Caki2 (cell line): ENCODE results near the gene ANKS3. TPM values are rescaled to one million over a fixed set of nuclear protein-coding genes. Genes with fewer than 3 reads are reported as not detected.

Source experiments
- DNase-seq: peaks from one replicate; pipeline ENCODE4 v3.0.0-alpha.2; 2015; ENCODE audit warnings: low read depth
- in situ Hi-C: cut with HindIII; loops from 2 replicates; pipeline ENCODE4 v1.10.0; 2016; ENCODE audit warnings: low sequenced_read_pairs, low pct_unique_long_range_greater_than_20kb, mixed read lengths
- total RNA-seq: library from RNA; depleted of rRNA; stranded (reverse); fragments of >200 nt; shearing (Covaris generic); gene quantifications from 2 replicates; pipeline ENCODE4 v1.2.3, GENCODE V29; 2014; ENCODE audit warnings: low replicate concordance; rRNA removed

The ANKS3 gene, protein sequence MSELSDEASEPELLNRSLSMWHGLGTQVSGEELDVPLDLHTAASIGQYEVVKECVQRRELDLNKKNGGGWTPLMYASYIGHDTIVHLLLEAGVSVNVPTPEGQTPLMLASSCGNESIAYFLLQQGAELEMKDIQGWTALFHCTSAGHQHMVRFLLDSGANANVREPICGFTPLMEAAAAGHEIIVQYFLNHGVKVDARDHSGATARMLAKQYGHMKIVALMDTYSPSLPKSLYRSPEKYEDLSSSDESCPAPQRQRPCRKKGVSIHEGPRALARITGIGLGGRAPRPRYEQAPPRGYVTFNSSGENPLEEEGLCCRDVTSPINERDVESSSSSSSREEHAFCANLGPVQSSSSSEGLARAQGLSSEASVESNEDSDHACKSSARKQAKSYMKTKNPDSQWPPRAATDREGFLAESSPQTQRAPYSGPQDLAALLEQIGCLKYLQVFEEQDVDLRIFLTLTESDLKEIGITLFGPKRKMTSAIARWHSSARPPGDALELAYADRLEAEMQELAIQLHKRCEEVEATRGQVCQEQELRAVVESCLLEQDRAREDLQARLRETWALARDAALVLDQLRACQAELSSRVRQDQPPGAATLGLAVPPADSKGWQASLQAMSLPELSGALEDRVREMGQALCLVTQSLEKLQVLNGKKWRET
- total RNA-seq: 62.5 and 94.9 TPM in 2 replicates

DNA sequence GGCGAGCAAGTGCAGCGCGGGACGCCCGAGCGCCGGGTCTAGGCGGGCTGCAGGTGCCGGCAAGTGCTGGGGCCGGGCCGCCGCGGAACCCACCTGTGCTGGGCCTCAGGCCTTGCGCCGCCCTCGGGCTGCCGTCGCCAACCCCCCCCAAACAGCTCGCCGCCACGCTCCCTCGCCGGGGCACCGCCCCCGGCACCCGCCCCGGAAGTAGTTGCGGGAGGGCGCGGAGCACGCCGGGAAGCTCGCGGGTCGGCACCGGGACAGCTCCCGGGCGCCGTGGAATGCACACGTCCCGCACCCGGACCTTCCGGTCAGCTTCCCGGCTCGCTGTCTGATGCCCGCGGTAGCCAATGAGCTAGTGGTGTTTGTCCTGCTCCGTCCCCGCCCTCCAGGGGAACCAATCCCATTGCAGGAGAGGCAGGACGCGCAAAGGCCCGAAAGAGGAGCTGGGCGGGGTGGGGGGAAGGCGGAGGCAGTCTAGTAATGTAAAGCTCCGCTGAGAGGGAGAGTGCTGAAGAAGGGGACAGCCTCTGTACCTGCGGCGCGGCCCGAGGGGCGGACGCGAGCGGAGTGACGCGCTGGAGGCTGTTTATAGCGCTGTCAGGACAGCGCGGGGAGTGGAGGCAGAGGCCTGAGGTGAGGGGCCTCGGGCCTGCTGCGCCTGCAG is at the start of gene ANKS3, which contains the start of gene DNAAF8:
TSS of gene ANKS3 (minus strand) at position 209 of the 667 bp plus-strand sequence. CDS start 4,122 bp downstream, outside the sequence.
TSS of gene DNAAF8 (plus strand) at position 475 of the 667 bp plus-strand sequence. CDS start 1,978 bp downstream, outside the sequence.
- peak; percentile 99 for DNase-seq
- in situ Hi-C loops: no loop called here

DNA sequence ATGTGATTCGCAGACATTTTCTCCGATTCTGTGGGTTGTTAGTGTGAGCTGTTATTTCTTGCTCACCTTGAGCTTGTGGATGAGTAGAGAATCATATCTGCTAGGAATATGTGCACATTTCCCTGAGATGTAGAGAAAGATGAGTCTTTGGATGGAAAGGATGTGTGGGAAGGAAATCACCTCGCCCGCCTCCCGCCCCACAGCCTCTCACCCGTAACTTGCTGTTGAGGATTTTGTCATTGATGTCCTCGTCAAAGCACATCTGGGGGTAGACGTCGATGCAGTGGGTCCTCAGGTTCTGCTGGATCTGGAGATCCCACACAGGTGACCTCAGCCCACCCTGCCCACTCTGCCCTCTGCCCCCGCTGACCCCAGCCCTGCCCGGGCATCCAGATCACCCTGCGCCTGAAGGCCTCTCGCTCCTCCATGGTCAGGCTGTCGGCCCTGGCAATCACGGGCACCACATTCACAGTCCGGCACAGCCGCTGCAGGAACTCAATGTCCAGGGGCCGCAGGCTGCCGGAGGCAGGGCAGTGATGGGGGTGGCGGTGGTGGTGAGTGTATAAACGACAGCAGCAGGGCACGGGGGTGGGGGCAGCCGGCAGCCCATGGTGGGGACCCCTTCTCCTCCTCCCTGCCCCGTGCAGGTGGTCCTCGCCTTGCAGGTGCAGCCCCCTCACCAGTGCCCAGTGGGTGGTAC is 49.3 kb upstream of the ANKS3 start:
- no peak for DNase-seq
- in situ Hi-C loops: no loop called here

DNA sequence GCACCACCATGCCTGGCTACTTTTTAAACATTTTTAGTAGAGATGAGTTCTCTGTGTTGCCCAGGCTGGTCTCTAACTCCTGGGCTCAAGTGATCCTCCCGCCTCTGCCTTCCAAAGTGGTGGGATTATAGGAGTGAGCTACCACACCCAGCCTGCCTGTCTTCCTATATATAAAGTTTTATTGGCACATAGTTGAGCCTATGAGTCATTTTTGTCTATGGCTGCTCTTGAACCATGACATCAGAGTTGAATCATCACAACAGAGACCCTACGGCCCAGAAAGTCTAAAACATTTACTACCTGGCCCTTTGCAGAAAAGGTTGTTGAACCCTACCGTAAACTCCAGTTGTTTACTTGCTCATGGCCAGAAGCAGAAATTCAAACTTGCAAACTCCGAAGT is 46.2 kb upstream of the ANKS3 start:
- DNase-seq: no peak
- in situ Hi-C loops: no loop called here

DNA sequence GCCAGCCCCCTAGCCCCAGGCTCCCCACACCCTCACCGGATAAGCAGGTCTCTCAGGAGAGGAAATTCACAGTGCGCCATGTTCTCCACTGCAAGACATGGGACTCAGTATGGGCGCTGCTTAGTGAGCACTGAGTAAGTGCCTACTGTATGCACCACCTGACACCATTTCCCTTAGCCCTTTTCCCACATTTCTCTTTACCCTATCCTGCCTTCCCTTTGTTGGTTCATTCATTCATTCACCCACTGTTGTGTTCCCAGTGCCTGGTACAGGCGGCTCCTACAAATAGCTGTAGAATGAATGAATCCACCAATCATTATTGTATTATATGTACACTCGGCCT is 44.0 kb upstream of the ANKS3 start:
- in situ Hi-C loops: no loop called here
- DNase-seq: no peak

DNA sequence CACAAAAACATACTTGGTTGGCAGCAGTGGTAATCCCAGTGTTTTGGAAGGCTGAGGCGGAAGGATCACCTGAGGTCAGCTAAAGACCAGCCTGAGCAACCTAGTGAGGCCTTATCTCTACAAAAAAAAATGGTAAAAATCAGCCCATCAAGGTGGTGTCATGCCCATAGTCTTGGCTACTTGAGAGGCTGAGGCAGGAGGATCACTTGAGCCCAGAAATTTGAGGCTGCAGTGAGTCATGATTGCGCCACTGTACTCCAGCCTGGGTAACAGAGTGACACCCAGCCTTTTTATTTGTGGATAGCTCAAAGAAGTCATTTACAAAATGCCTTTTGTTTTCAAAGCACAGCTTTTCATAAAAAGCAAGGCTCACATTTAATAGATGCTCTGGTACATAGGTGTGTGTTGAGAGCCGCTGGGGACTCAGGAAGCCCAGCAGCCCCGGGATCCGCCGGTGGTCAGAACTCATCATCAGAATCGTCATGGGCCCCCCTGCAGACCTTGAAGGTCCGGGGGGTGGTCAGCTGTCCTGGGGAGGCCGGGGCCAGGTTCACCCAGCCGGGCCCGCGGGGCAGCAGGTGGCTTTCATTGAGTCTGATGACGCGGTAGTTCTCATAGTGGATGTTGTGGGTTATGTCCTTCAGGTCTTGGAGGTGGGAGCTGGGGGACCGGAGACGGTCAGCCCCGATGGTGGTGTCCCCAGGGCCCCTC is 43.4 kb upstream of the ANKS3 start:
- DNase-seq: no peak
- in situ Hi-C loops: no loop called here

DNA sequence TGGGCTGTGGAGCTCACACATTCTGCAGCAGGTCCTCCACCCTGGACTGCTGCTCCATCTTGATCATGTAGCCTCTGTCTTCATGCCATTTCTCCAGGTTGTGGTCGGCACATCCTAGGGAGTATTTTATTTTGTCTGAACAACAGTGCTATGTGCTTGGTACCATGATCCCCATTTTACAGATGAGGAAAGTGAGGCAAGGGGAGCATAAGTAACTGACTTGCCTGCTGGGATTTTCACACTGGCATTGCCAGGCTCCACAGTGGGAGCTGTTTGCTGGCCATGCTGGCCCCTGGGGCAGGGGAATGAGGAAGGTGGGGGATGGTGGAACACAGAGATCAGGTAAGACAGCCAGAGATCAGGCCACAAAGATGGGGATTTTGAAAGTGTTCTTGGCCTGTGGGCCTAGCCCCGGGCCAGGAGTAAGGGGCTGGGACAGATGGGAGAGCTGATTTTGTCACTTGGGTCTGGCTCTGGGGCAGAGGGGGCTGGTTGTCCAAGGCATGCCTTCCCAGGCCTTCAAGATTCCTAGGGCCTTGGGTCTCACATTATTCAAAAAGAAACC is 42.2 kb upstream of the ANKS3 start:
- no peak for DNase-seq
- in situ Hi-C loops: no loop called here

DNA sequence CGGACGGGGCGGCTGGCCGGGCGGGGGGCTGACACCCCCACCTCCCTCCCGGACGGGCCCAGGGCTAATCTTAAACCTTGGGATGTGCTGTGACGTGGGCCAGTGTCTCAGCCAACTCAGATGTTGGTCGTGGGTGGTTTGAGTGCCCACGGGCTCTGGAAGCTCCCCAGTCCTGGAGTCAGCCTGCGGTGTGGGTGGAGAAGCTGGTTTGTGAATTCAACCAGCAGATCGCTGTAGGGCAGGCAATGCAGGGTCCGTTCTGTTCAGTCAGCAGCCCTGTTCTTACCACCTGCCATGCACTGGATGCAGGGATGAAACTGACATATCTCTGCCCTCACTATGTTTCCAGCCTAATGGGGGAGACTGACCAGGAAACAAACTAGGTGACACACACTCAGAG is 40.9 kb upstream of the ANKS3 start:
- in situ Hi-C loops: no loop called here
- DNase-seq: no peak

DNA sequence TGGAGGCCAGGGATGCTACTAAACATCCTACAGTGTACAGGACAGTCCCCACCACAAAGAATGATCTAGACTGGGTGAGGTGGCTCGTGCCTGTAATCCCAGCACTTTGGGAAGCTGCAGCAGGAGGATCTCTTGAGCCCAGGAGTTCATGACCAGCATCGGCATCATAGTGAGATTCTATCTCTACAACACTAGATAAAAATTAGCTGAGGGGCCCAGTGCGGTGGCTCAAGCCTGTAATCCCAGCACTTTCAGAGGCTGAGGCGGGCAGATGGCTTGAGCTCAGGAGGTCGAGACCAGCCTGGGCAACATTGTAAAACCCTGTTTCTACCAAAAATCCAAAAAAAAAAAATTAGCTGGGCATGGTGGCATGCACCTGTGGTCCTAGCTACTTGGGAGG is 38.3 kb upstream of the ANKS3 start:
- DNase-seq: no peak
- in situ Hi-C loops: no loop called here

DNA sequence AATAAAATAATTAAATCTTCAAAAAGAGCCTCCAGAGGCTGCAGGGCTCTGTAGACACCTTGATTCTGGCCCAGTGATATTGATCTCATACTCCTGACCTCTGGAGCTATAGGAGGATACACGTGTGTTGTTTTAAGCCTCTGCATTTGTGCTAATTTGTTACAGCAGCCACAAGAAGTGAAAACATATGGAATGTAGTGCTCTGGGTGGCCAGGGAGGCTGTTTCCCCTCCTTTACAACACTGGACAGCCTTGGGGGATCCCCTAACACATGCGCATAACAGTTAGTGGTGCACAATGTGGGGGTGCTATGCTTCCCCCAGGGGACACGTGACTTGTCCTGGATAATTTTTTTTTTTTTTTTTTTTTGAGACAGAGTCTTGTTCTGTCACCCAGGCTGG is 37.6 kb upstream of the ANKS3 start:
- no peak for DNase-seq
- in situ Hi-C loops: no loop called here

DNA sequence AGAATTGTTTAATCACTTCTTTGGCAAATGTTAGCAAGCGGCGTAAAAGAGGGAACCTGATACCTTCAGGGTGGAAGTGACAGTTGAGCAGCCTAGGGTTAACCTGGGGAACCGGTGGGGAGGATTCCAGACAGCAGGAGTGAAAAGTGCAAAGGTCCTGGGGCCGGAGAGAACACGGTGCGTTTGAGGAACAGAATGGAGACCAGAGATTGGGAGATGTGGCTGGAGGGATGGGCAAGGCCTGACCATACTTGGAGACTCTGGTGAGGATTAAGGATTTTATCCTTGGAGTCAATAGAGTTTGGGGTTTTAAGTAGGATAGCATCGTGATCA is 35.2 kb upstream of the ANKS3 start:
- in situ Hi-C loops: no loop called here

DNA sequence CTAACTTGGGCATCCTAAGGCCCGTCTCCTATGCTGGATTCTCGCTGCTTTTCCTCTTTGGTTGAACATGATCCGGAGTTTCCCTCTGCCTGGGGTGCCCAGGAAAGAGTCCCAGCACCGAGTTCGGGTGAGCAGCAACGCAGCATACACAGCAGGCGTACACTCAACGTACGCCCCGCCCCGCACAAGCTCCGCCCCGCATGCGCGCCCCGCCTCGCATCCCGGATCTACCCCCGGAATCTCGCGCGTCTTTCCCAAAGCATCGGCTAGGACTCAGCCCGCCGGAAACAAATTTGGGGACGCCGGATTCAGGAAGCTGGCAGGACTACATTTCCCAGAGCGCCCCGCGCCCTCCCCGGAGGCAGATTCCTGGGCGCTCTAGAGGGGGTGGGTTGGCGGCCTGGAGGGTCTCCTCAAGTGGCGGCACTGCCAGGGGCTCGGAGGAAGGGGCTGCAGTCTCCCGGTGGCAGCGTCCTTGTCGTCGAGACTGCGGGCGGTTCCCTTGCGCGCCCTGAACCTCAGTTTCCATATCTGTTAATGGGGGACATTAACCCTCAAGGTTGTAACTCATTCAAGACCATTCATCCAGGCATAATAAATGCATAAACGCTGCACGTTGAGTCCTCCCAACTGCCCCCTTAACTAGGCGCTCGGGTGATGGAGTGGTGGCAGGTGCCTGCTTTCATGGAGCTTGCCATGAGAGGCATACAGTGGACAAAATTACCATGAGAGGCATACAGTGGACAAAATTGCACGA is 34.7 kb upstream of the ANKS3 start:
- in situ Hi-C loops: no loop called here
- peak; percentile 91 for DNase-seq

More for the DNA sequence above, 35.2 kb upstream of the ANKS3 start:
- DNase-seq: no peak

DNA sequence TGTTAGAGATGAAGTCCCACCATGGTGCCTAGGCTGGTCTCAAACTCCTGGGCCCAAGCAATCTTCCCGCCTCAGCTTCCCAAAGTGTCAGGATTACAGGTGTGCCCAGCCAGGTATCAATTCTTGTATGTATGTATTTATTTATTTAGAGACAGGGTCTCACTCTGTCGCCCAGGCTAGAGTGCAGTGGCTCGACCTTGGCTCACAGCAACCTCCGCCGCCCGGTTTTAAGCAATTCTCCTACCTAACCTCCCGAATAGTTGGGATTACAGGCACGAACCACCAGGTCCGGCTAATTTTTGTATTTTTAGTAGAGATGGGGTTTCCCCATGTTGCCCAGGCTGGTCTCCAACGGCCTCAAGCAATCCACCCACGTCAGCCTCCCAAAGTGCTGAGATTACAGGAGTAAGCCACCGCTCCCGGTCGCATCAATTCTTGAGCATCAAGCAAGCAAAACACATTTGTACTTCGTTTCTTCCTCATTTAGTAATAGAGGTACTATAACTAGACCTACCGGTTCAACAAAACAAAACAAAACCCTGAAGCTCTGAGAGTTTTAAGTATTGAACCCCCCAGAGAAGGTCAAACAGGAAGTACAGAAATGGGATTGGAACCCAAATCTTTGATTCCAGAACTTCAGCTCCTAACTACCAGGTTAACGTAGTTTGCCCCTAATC is 33.9 kb upstream of the ANKS3 start:
- DNase-seq: no peak
- in situ Hi-C loops: no loop called here

DNA sequence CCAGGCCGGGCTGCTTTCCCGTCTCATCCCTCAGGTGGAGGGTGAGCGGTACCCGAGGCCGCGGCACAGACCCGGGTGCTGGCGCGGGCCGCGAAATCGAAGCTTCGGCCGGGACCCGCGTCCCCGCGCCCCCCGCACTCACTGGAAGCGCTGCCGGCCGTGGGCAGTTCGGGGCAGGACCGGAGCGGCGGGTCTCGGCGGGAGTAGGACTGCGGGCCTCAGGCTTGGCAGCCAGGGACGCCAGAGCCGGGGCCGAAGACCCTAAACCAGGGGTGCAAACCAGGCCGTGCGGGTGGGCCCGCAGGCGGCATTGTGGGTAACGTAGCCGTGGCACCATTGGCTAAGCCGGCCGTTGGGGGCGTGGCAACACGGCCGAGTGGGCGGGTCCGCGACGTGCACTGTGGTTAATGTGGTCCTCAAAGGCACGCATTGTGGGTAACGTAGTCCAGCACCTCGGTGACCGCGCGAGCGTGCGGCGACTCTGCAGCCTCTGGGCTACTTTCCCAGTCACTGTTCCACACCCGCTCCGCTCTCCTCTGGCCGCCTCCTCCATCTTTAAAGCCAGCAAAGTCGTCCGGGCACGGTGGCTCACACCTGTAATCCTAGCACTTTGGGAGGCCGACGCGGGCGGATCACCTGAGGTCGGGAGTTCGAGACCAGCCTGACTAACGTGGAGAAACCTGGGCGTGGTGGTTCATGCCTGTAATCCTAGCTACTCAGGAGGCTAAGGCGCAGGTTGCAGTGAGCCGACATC is 33.0 kb upstream of the ANKS3 start, which contains the start of gene ZNF500:
TSS of gene ZNF500 (minus strand) at position 288 of the 754 bp plus-strand sequence. CDS start 1,184 bp downstream, outside the sequence.
- in situ Hi-C loops: no loop called here
- peak; percentile 94 for DNase-seq

DNA sequence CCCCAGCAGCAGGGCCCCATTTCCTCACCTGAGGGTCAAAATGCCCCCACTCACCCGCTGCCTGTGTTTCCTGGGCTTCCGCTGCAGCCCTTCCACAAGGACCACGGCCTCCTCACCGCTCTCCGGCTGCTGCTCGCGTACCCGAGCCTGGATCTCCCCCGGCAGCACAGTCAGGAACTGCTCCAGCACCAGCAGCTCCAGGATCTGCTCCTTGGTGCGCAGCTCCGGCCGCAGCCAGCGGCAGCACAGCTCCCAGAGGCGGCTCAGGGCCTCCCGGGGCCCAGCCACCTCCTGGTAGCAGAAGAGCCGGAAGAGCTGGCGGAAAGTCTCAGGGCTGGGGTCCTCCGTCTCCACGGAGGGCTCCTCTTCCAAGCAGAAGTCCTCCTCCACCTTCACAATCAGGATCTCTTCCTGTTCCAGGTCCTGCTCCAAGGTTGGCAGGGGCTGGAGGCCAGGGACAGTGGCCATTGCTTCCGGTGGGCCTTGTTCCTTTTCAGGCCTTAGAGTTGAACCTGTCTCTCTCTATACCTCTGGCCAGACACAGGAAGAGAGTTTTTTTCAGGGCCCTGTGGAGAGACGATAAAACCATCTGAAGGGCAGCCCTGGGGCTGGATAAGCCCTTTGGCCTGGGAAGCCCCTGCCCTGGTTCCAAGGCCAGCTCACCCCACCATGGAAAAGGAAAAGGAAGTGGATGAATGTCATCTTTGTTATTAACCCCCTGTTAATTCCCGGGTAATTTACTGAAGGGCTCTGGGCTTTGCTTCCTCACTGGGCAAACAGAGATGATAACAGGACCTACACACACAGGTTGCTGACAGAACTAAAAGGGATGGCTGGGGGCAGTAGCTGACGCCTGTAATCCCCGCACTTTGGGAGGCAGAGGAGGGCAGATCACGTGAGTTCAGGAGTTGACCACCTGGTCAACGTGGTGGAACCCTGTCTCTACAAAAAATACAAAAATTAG is 31.7 kb upstream of the ANKS3 start:
- no peak for DNase-seq
- in situ Hi-C loops: no loop called here

DNA sequence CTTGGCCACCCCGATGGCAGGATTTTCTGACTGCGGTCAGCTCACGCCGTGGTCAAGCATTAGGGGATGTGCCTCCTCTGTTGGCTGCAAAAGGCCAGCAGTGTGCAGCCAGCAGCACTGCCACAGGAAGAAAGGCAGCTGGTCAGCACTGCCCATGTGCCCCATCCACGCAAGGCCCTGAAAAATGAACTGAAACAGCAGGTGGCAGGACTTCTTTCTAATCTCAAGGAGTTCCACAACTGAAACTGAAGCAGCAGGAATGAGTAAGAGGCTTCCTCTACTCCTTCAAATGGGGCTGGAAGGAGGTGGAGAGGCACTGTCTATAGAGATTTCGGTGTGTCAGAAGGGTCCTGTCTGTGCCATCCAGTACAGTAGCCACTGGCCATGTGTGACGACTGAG is 29.7 kb upstream of the ANKS3 start:
- DNase-seq: no peak
- in situ Hi-C loops: no loop called here
